ENCODE measurements around the gene UBE4A. TPM values are rescaled to one million over a fixed set of nuclear protein-coding genes. Genes with fewer than 3 reads are reported as not detected.

The UBE4A gene
- total RNA-seq, 2 donors from 2014 or later, result 39.6 to 42.6 TPM

GRCh38 chr11:118380571-118380970 lies 21.2 kb downstream of the UBE4A start:
- TF ChIP-seq, protein P1, sequence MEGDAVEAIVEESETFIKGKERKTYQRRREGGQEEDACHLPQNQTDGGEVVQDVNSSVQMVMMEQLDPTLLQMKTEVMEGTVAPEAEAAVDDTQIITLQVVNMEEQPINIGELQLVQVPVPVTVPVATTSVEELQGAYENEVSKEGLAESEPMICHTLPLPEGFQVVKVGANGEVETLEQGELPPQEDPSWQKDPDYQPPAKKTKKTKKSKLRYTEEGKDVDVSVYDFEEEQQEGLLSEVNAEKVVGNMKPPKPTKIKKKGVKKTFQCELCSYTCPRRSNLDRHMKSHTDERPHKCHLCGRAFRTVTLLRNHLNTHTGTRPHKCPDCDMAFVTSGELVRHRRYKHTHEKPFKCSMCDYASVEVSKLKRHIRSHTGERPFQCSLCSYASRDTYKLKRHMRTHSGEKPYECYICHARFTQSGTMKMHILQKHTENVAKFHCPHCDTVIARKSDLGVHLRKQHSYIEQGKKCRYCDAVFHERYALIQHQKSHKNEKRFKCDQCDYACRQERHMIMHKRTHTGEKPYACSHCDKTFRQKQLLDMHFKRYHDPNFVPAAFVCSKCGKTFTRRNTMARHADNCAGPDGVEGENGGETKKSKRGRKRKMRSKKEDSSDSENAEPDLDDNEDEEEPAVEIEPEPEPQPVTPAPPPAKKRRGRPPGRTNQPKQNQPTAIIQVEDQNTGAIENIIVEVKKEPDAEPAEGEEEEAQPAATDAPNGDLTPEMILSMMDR (conservative IDR thresholded peaks at IDR 0.05), result no peak
- Histone ChIP-seq H3K4me1 (ENCODE audit: control insufficient read depth, insufficient read depth, low read length) (peaks cover 7% of the 10 kb centered on the region), H3K36me3 (ENCODE audit: control insufficient read depth, insufficient read depth, low read length) (peaks cover 68% of the 10 kb centered on the region), H3K4me3 (ENCODE audit: low read length) (no peak overlapping the region), H3K27ac (ENCODE audit: low read depth, low read length) (no peak overlapping the region), H3K9ac (ENCODE audit: extremely low read depth, low read length, poor library complexity, severe bottlenecking) (peak overlapping the region; percentile 31), H3K27me3 (ENCODE audit: control insufficient read depth, insufficient read depth, low read length, poor library complexity, severe bottlenecking) (no peaks in the 10 kb centered on the region), H3K9me3 (ENCODE audit: control insufficient read depth, low read length) (no peaks in the 10 kb centered on the region)
- DNase-seq, result no peak
- H3K9me3 Mint-ChIP-seq, result no peaks in the 10 kb centered on the region
- H3K27ac Mint-ChIP-seq, result no peak overlapping the region
- peaks cover 10% of the 10 kb centered on the region for H3K4me1 Mint-ChIP-seq
- H3K36me3 Mint-ChIP-seq (ENCODE audit: low read depth), result peaks cover 49% of the 10 kb centered on the region
- H3K4me3 Mint-ChIP-seq, result no peak overlapping the region
- no peaks in the 10 kb centered on the region for H3K27me3 Mint-ChIP-seq (ENCODE audit: insufficient read depth)

DNA sequence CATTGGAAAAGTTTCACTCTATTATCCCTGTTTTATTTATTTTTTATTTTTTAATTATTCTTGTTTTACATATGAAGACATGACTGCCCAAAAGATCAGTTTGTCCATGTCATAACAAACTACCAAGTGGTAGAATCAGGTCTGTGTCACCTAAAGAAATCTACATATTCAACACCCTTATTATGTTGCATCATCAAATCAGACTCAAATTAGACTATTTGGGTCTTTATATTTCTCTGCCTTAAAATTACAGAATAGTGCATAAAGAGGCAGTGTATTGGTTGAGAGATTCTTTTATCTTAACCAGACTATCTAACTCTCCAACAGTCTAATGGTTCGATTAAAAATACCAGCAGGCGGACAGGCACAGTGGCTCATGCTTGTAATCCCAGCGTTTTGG lies 23.6 kb downstream of the UBE4A start:
- DNase-seq, result no peak
- peak overlapping the region; percentile 17 for H3K9ac ChIP-seq (ENCODE audit: extremely low read depth, low read length, poor library complexity, severe bottlenecking)
- H3K9me3 ChIP-seq (ENCODE audit: control insufficient read depth, low read length), result no peaks in the 10 kb centered on the region
- TF ChIP-seq, protein P1 (conservative IDR thresholded peaks at IDR 0.05), result no peak
- Mint-ChIP-seq H3K27ac (peak overlapping the region; percentile 82), H3K4me1 (peaks cover 10% of the 10 kb centered on the region), H3K36me3 (ENCODE audit: low read depth) (peaks cover 54% of the 10 kb centered on the region), H3K4me3 (no peak overlapping the region), H3K9me3 (no peaks in the 10 kb centered on the region), H3K27me3 (ENCODE audit: insufficient read depth) (no peaks in the 10 kb centered on the region)
- H3K27me3 ChIP-seq (ENCODE audit: control insufficient read depth, insufficient read depth, low read length, poor library complexity, severe bottlenecking), result no peaks in the 10 kb centered on the region
- peaks cover 7% of the 10 kb centered on the region for H3K4me1 ChIP-seq (ENCODE audit: control insufficient read depth, insufficient read depth, low read length)
- WGBS, 2 experiments (ENCODE audit: insufficient coverage in 1 of 2, insufficient read length in 1 of 2), result 94 to 95% methylated on average over 2 to 3 of the region's 3 CpGs
- H3K36me3 ChIP-seq (ENCODE audit: control insufficient read depth, insufficient read depth, low read length), result peaks cover 76% of the 10 kb centered on the region
- H3K4me3 ChIP-seq (ENCODE audit: low read length), result no peak overlapping the region
- H3K27ac ChIP-seq (ENCODE audit: low read depth, low read length), result no peak overlapping the region

DNA sequence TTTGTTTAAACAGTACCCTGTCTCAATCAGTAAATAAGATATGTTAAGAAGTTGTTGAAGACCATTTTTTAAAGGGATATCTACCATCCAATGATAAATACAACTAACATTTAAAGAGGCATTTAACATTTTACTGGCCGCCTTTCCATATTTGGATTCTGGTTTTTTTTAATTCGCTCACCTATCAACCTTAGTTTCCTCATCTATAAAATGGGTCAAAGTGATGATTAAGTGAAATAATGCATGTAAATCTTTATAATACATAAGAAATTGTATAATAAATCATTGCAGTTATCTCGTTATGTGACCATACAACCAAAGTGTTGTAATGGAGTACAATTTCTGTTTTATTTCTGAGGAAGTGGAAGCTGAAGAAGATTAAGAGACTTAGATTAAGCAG lies 24.3 kb downstream of the UBE4A start:
- peaks cover 57% of the 10 kb centered on the region for H3K36me3 Mint-ChIP-seq (ENCODE audit: low read depth)
- no peak for DNase-seq
- no peaks in the 10 kb centered on the region for H3K27me3 ChIP-seq (ENCODE audit: control insufficient read depth, insufficient read depth, low read length, poor library complexity, severe bottlenecking)
- H3K27ac ChIP-seq (ENCODE audit: low read depth, low read length), result no peak overlapping the region
- no peaks in the 10 kb centered on the region for H3K9me3 ChIP-seq (ENCODE audit: control insufficient read depth, low read length)
- no peak overlapping the region for H3K27ac Mint-ChIP-seq
- H3K4me3 ChIP-seq (ENCODE audit: low read length), result no peak overlapping the region
- H3K36me3 ChIP-seq (ENCODE audit: control insufficient read depth, insufficient read depth, low read length), result peaks cover 78% of the 10 kb centered on the region
- TF ChIP-seq, protein P1 (conservative IDR thresholded peaks at IDR 0.05), result no peak
- H3K27me3 Mint-ChIP-seq (ENCODE audit: insufficient read depth), result no peaks in the 10 kb centered on the region
- peaks cover 10% of the 10 kb centered on the region for H3K4me1 Mint-ChIP-seq
- 73% methylated on average over 2 of the region's 3 CpGs; no CpG with 5 or more reads in 1 of the 2 experiments for WGBS, 2 experiments (ENCODE audit: insufficient coverage in 1 of 2, insufficient read length in 1 of 2)
- H3K4me3 Mint-ChIP-seq, result no peak overlapping the region
- no peak overlapping the region for H3K9ac ChIP-seq (ENCODE audit: extremely low read depth, low read length, poor library complexity, severe bottlenecking)
- peaks cover 7% of the 10 kb centered on the region for H3K4me1 ChIP-seq (ENCODE audit: control insufficient read depth, insufficient read depth, low read length)
- no peaks in the 10 kb centered on the region for H3K9me3 Mint-ChIP-seq

Data from endodermal cell (in vitro differentiated cells).